Calu3 (cell line): ENCODE results near the gene UNC80. TPM values are rescaled to one million over a fixed set of nuclear protein-coding genes. Genes with fewer than 3 reads are reported as not detected.

Source experiments
- BruUV-seq: library from RNA; stranded (reverse); fragments of 400-500 nt; replicated peaks from 2 replicates; lab custom pipeline; 2021; lab: Mats Ljungman, UMichigan
- CTCF ChIA-PET: fragments of 300-600 bp; sonication (Branson Sonifier 250); formaldehyde crosslinking; loops from one replicate; lab custom pipeline; 2022; ENCODE audit warnings: antibody characterized with exemption; lab: Charles Lee
- DNase-seq: peaks from one replicate; pipeline ENCODE4 v3.0.0; 2022
- H3K27ac Mint-ChIP-seq: one replicate; pipeline ENCODE4 v1.8.0; 2022; ENCODE audit warnings: mixed read lengths; ENCODE audit not compliant: unreplicated experiment
- H3K27me3 Mint-ChIP-seq: one replicate; pipeline ENCODE4 v1.8.0; 2022; ENCODE audit warnings: mixed read lengths; ENCODE audit not compliant: unreplicated experiment
- H3K36me3 Mint-ChIP-seq: one replicate; pipeline ENCODE4 v1.8.0; 2022; ENCODE audit warnings: mild to moderate bottlenecking, moderate library complexity, mixed read lengths; ENCODE audit not compliant: insufficient read depth, unreplicated experiment
- H3K4me1 Mint-ChIP-seq: one replicate; pipeline ENCODE4 v1.8.0; 2022; ENCODE audit warnings: mild to moderate bottlenecking, low read depth, mixed read lengths; ENCODE audit not compliant: unreplicated experiment
- H3K4me3 Mint-ChIP-seq: one replicate; pipeline ENCODE4 v1.8.0; 2022; ENCODE audit warnings: mild to moderate bottlenecking, low read depth, moderate library complexity, mixed read lengths; ENCODE audit not compliant: unreplicated experiment
- H3K9me3 Mint-ChIP-seq: one replicate; pipeline ENCODE4 v1.8.0; 2022; ENCODE audit warnings: low read depth, mixed read lengths; ENCODE audit not compliant: unreplicated experiment
- CTCF ChIP-seq: fragments of 200-600 bp; IDR thresholded peaks from one replicate; pipeline ENCODE4 v1.8.0; 2022; ENCODE audit warnings: antibody characterized with exemption; ENCODE audit not compliant: unreplicated experiment
- intact Hi-C: fragments of 100-400 bp; cut with micrococcal nuclease; formaldehyde crosslinking; loops from one replicate; pipeline ENCODE4 v1.10.0; 2022; ENCODE audit not compliant: unreplicated experiment
- total RNA-seq: library from RNA; stranded (reverse); gene quantifications from 2 replicates; pipeline ENCODE4 v1.2.3, GENCODE V29; 2022

Gene UNC80
- total RNA-seq, 1 experiment from 2014 or later: not detected

DNA sequence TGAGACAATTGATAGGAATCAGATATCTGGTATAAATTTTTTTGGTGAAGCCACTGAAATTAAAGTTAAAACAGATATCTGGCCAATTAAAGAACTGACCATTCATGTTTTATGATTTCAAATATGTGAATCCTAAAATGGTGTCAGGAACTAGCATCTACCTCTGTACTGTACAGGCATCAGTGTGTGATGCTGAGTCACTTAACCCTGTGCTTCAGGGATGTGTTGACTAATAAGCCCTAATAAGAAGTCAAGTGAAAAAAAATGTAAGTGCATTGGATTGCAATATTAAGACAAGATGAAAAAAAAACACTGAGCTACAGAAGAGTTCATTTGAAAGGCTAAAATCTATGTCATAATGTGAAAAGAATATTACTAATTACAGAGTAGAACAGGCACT, 9.1 kb upstream of the UNC80 start:
- Mint-ChIP-seq H3K27me3 (peaks cover 35% of the 10 kb centered on the region), H3K27ac (no peak overlapping the region), H3K36me3 (peaks cover 5% of the 10 kb centered on the region), H3K4me3 (no peak overlapping the region), H3K4me1 (no peaks in the 10 kb centered on the region), H3K9me3 (no peaks in the 10 kb centered on the region)
- no peak for DNase-seq
- TF ChIP-seq CTCF: no peak
- no TSS peak for BruUV-seq
- CTCF ChIA-PET: no interaction called here
- intact Hi-C loops: no loop called here

DNA sequence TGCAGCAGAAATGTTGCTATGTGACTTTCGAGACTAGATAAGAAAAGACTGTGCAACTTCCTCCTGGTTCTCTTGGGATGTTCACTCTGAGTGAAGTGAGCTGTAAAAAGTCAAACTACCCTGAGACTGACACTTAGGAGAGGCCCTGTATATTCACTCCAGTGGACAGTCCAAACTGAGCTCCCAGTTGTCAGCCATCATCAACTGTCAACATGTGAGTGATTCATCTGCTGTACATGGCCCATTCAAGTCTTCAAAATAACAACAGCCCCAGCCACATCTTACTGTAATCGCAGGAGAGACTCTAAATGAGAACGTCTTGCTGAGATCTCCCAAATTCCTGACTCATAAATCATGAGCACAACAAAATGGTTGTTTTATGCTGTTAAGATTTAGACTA, 8.5 kb upstream of the UNC80 start:
- DNase-seq: no peak
- no peaks in the 10 kb centered on the region for H3K4me1 Mint-ChIP-seq
- BruUV-seq: no TSS peak
- no peak overlapping the region for H3K27ac Mint-ChIP-seq
- intact Hi-C loops: no loop called here
- H3K27me3 Mint-ChIP-seq: peaks cover 35% of the 10 kb centered on the region
- H3K4me3 Mint-ChIP-seq: no peak overlapping the region
- peaks cover 5% of the 10 kb centered on the region for H3K36me3 Mint-ChIP-seq
- CTCF ChIA-PET: interaction anchor here (0.5 kb wide), 1 partner anchor 44 kb away, joined by 3 read pairs; no protein-coding TSS in a partner anchor
- TF ChIP-seq CTCF: no peak
- H3K9me3 Mint-ChIP-seq: no peaks in the 10 kb centered on the region

GRCh38 chr2:209766613-209767012, 5.0 kb upstream of the UNC80 start:
- no peak for TF ChIP-seq CTCF
- peaks cover 2% of the 10 kb centered on the region for H3K36me3 Mint-ChIP-seq
- peaks cover 6% of the 10 kb centered on the region for H3K4me1 Mint-ChIP-seq
- no peak overlapping the region for H3K4me3 Mint-ChIP-seq
- CTCF ChIA-PET: no interaction called here
- intact Hi-C loops: no loop called here
- no peaks in the 10 kb centered on the region for H3K9me3 Mint-ChIP-seq
- no peak for DNase-seq
- H3K27me3 Mint-ChIP-seq: peaks cover 29% of the 10 kb centered on the region
- no TSS peak for BruUV-seq
- no peak overlapping the region for H3K27ac Mint-ChIP-seq

DNA sequence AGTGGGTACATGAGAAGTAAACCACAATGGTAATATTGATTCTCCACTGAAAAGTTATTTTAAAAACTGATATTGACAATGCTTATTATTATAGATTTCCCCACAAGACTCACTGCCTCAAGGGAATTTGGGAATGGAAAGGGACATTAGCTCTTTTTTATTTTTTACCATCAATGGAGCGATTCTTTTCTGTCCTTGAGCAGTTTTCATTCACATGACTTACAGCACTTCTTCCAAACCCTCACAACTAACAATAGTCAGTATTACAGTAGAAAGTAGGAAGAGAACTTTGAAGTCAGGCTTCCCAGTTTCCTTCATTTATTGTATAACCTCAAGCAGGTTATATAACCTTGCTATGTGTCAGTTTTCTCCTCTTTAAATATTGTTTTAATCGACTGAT, 4.3 kb upstream of the UNC80 start:
- no peak for DNase-seq
- CTCF ChIA-PET: no interaction called here
- TF ChIP-seq CTCF: no peak
- Mint-ChIP-seq H3K9me3 (no peaks in the 10 kb centered on the region), H3K4me1 (peaks cover 7% of the 10 kb centered on the region), H3K36me3 (no peaks in the 10 kb centered on the region), H3K4me3 (no peak overlapping the region), H3K27ac (no peak overlapping the region), H3K27me3 (peaks cover 32% of the 10 kb centered on the region)
- no TSS peak for BruUV-seq
- intact Hi-C loops: no loop called here
